HG03460 (cell line): ENCODE data around the gene TMEM63B.

Experiments used
- ATAC-seq: cut with Tn5 transposase; IDR thresholded peaks from one replicate; pipeline ENCODE4 v1.9.1; 2021; ENCODE audit not compliant: unreplicated experiment

The TMEM63B gene

GRCh38 chr6:44116641-44117382 lies 10.5 kb upstream of the TMEM63B start:
- ATAC-seq, result no peak

- no peak for ATAC-seq
These were observed 9.8 kb upstream of the TMEM63B start for GRCh38 chr6:44117397-44118128.

- ATAC-seq, result no peak
These were observed 7.6 kb upstream of the TMEM63B start for GRCh38 chr6:44119704-44120262.

GRCh38 chr6:44120692-44121443 lies 6.5 kb upstream of the TMEM63B start:
- ATAC-seq, result no peak

- ATAC-seq, result no peak
These were observed 4.6 kb upstream of the TMEM63B start for GRCh38 chr6:44122801-44123200.

- ATAC-seq, result no peak
These were observed 3.8 kb upstream of the TMEM63B start for GRCh38 chr6:44123544-44123943.

- ATAC-seq, result no peak
These were observed 819 bp upstream of the TMEM63B start for GRCh38 chr6:44126320-44127149.

- no peak for ATAC-seq
These were observed 915 bp downstream of the TMEM63B start for GRCh38 chr6:44128020-44128917.

- ATAC-seq, result no peak
These were observed 2.5 kb downstream of the TMEM63B start for GRCh38 chr6:44129841-44130322.

GRCh38 chr6:44131892-44132291 lies 4.5 kb downstream of the TMEM63B start:
- ATAC-seq, result no peak

GRCh38 chr6:44132476-44132875 lies 5.1 kb downstream of the TMEM63B start:
- ATAC-seq, result no peak

GRCh38 chr6:44133003-44133931 lies 5.9 kb downstream of the TMEM63B start:
- no peak for ATAC-seq

GRCh38 chr6:44133981-44134711 lies 6.8 kb downstream of the TMEM63B start:
- no peak for ATAC-seq

GRCh38 chr6:44135173-44135758 lies 7.9 kb downstream of the TMEM63B start:
- ATAC-seq, result no peak

GRCh38 chr6:44135875-44136274 lies 8.5 kb downstream of the TMEM63B start:
- no peak for ATAC-seq

GRCh38 chr6:44138717-44139350 lies 11.5 kb downstream of the TMEM63B start:
- no peak for ATAC-seq

GRCh38 chr6:44139351-44139743 lies 12.0 kb downstream of the TMEM63B start:
- no peak for ATAC-seq
